Measurements from ENCODE around the gene TTC12. TPM values are rescaled to one million over a fixed set of nuclear protein-coding genes. Genes with fewer than 3 reads are reported as not detected.

Gene TTC12
- 10.0 and 13.4 TPM in 2 replicates for total RNA-seq

DNA sequence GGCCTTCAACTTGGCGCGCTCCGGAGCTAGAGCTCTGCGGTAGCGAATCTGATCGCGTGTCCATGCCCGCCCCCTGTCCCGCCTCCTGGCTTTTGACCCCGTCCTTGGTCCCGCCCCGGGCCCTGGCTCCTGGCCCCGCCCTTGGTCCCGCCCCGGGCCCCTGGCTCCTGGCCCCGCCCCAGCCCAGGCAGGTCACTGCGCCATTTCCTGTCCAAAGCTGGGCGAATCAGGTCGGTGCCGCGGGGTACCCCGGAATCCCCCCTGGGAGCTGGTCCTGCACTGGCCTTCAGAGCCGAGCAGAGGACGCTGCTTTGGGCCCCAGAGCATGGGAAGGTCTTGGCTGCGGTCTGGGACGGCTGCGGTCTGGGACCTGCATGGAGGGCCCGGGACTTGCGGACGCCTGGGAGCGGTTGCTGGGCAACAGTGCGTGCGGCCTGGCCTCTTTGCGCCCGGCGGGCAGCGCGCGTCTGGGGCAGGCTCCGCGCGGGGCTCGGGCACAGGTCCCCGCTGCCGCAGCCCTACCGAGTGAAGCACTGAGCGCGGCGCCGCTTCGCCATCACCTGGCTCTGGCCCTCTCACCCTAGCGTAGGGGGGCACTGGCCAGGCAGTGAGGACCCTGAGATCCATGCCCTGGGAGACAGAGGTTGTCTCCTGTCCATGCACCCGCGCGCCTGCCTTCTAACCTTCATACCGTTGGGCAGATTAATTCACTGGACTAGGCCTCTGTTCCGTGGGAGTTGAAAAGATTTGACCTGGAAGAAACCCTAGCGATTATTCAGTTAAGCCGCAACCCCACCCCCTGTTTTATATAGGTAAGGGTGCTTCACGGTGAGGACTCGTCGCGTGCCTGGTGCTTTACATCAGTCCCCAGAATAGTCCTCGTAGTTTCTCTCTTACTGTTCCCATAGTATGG is at the start of gene TTC12:
Gene TTC12 (plus strand): TSS at position 195 of the 913 bp plus-strand sequence. CDS start 1,675 bp downstream, outside the sequence.

GRCh38 chr11:113387605-113388211 is 73.3 kb downstream of the TTC12 start, which contains the start of gene ANKK1:
Gene ANKK1, plus strand, starts transcription at chr11:113387779. Its CDS starts 106 bp downstream, at chr11:113387885.

Other genes starting within 250 kb of the TTC12 start
- gene ANKK1, start 73.2 kb downstream of the TTC12 start, total RNA-seq: 0.12 TPM in 1 of 2 replicates, not detected in the other
- gene DRD2, start 160.8 kb downstream of the TTC12 start, total RNA-seq: 0.23 TPM in 1 of 2 replicates, not detected in the other

Measured in pericardium fibroblast (primary cell).